GM21515 (cell line): ENCODE measurements around the gene LAMC3.
"Not testable (repeated sequence)": the region's sequence is repeated elsewhere in the genome, so short reads cannot be mapped to it uniquely, and the experiment has no call there.

Experiments used
- ATAC-seq: cut with Tn5 transposase; IDR thresholded peaks from one replicate; pipeline ENCODE4 v1.9.1; 2021; ENCODE audit not compliant: unreplicated experiment

LAMC3 gene

DNA sequence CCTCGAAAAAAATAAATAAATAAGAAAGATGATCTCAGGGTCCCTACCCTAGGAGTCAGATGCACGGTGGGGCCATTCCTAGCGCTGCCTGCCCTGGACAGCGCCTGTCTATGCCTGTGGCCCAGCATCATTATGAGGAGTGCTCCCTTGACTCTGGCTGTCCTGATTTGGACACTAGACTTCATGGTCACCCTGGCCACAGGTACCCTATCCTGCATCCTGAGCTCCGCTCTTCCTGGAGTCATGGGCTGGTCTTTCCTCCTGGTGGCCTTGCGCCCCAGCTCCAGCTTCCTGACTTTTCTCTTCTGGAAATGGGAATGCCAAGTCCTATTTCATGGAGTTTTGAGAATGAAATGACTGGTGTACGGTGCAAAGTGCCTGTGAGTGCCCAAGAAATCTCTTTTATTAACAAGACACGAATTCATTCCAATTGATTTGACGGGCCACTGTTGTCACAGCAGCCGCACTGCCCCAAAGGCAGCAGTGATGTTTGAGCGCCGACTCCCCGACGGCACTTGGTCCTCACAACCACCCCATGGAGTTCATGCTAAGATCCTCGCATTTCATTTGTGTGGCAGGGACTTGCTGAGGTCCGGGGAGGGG lies 86.8 kb downstream of the LAMC3 start:
- ATAC-seq: no peak

DNA sequence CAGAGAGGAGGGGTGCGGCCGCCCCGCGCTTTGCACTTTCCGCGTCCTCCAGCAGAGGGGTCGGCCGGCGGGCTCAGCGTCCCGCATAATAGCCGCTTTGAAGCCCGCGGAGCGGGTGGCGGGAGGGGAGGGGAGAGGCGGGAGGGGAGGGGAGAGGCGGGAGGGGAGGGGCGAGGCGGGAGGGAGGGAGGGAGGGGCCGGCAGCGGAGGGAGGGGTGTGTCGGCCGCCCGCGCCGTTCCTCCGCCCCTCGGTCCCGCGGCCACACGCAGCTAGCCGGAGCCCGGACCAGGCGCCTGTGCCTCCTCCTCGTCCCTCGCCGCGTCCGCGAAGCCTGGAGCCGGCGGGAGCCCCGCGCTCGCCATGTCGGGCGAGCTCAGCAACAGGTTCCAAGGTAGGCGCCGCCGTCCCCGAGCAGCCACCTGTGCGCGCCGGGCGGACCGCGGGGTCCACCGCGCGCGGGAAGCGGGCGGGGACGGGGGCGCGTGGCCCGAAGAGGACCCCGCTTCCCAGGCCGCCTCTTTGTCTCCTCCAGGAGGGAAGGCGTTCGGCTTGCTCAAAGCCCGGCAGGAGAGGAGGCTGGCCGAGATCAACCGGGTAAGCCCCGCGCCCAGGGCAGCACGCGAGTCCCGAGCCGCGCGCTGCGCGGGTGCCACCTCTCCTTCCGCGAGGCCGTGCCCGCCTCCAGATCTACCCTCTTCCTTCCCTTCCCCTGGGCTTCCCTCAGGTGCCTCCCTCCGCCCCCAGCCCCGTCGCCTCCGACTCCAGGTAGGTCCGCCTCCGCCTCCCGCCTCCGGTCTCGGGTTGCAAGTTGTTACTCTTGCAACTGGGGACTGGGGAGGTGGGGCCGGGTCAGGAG lies 87.5 kb downstream of the LAMC3 start, which contains the start of gene AIF1L:
Gene AIF1L, plus strand, starts transcription at position 263 of the 857 bp plus-strand sequence. Its CDS starts 99 bp downstream, at position 362.
- no peak for ATAC-seq

DNA sequence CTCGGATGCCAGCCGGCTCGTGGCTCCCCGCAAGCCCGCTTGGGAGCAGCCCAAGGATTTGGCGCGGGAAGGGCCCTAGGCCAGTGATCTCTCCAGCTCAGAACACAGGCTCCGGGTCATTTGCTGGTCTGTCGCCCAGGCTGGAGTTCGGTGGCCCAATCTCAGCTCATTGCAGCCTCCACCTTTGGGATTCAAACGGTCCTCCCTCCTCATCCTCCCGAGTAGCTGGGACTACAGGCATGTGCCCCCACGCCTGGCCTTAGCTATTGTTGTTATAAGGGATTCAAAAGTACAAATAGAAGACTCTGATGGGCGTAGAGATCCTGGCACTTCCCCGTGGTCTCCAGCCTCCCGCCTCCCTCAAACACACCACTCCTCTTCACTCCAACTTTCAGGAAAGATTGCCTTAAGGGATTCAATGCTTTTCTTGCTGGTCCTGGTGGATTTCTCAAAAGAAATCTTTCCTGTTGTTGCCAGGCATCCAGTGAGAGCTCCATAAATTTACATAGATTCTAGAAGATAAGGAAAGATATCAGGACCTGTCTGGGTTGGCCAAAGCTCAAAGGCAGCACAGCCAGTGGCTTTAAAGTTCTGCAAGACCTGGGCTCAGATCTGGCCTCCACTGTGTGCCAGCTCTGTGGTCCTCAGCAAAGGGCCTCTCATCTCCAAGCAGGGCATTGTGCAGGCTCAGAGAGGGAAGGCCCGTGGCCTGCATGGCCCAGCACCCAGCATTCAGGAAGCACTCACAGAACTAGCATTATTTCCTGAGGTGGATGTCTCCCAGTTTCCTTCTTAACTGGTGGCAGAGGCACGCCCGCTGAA lies 88.4 kb downstream of the LAMC3 start:
- ATAC-seq: no peak

DNA sequence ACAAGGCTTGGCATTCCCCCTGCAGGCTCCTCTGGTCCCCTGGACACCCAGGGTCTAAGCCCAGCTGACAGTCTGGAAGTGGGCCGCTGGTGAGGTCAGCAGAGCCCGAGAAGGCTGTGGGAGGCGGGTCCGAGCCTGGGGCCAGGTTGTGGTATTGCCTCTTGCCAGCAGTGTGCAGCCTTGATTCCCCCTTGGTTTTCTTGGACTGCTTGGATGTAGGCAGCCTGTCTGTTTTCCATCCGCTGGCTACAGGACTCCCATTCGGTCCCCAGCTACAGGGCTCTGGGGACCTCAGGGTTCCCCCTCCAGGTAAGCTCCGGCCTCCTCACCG lies 88.9 kb downstream of the LAMC3 start:
- ATAC-seq: no peak

DNA sequence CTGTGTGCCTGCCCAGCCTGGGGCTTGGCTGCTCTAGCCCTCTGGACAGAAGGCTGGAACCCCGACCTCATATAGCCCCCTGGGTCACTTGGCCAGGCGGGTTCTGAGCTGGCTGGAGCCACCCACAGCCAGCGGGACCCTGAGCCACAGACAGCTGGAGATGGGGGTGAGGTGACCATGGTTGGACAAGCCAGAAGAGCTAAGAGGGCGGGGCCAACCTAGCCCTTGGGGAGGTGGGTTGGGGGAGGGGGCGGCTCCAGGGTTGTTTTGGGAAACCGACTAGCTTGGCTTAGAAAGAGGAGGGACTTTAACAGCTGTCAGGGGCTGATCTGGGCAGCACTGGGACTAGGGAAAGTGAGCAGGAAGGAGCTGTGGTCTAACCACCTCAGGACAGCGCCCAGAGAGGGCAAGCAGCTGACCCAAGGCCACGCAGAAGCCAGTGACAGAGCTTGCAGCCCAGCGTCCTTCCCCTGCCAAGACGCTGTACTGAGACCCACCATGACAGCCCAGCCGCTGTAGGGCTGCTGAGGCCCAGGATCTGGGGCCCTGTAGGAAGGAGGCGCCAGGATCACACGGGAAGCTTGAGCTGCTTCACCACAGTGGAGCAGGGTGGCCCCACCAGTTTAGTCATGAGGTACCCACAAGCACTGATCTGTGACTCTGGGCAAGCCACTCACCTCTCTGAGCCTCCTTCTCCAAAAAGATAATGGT lies 89.6 kb downstream of the LAMC3 start:
- ATAC-seq: no peak

DNA sequence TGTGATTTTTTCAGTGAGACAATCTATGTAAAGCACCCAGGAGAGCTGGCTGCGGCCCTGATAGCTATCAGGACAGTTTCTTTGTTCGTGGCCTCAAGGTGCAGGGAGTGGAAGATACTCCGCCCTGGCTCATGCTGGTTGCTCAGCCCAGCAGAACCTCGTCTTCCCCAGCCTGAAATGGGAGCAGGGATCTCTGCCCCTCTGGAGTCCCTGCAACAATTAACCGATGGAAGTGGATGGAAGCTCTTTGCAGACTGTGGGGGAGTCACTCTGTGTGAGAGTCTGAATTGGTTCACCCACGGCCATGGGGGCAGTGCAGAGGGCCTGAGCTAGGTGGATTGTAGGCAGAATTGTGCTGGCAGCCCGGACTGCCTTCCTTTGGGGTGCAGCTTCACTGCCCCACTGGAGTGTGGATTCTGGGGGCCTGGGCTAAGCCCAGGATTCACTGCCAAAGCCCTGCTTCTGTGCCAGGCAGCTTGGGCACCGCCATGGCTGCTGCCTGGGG lies 90.2 kb downstream of the LAMC3 start:
- ATAC-seq: no peak

DNA sequence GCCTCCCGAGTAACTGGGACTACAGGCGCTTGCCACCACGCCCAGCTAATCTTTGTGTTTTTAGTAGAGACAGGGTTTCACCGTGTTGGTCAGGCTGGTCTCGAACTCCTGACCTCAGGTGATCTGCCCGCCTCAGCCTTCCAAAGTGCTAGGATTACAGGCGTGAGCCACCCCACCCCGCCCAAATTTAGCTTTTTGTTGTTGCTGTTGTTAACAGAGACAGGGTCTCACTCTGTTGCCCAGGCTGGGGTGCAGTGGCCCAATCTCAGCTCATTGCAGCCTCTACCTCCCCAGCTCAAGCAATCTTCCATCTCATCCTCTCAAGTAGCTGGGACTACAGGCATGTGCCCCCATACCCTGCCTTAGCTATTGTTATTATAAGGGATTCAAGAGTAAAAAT lies 90.9 kb downstream of the LAMC3 start:
- not testable (repeated sequence) for ATAC-seq

DNA sequence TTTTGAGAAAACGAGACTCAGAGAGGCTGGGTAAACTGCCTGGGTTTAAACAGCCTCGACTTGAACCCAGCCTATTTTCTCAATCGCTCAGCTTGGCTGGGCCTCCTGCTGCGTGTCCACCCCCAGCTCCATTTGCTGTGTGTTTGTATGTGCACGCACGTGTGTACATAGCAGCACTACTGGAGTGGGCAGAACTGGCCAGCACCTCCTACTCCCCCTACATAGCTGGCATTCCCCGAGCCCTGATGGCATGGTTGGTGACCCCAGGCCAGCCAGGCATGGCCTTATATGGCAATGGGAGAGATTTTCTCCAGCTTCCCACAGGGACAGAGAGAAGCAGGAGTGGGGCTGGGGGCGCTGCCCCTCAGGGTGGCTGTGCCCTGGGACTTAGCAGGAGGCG lies 91.5 kb downstream of the LAMC3 start:
- ATAC-seq: no peak

DNA sequence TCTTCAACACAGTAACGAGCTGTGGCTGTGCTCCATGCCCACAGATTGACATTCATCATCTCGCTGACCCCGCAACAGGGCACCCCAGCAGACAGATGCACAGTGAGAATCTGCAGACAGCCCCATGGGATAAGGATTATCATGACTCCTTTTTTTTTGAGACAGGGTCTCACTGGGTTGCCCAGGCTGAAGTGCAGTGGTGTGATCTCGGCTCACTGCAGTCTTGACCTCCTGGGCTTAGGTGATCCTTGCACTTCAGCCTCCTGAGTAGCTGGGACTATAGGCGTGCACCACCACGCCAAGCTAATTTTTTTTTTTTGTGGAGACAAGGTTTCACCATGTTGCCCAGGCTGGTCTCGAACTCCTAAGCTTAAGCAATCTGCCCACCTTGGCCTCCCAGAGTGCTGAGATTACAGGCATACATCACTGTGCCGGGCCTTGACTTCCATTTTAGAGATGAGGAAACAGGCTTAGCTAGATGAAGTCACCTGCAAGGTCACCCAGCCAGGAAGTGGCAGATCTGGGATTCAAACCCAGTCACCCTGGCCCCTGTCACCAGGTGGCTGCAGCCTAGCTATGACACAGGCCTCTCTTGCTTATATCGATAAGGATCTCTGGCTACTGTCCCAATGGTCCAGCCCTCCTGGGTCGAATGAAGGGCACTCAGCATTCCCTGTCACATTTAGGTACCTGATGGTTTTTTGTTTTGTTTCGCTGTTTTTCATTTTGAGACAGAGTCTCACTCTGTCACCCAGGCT lies 92.4 kb downstream of the LAMC3 start:
- ATAC-seq: no peak

DNA sequence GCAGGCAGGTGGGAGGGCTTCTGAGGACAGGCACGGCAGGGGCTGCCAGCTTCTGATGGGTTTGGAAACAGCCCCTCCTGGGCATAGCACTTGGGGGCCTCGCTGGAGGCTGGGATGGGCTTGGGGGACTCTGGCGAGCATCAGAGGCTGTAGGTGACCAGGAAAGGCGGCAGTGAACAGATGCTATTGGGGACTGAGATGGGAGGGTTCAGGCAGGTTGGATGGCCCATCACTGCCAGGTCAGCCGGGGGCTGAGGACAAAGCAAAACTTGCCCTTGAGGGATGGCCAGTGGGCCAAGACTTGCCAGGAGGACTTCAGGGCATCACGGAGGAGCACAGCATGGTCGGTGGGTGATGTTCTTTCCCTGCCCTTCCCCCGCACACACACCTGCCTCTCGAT lies 94.0 kb downstream of the LAMC3 start:
- ATAC-seq: no peak

DNA sequence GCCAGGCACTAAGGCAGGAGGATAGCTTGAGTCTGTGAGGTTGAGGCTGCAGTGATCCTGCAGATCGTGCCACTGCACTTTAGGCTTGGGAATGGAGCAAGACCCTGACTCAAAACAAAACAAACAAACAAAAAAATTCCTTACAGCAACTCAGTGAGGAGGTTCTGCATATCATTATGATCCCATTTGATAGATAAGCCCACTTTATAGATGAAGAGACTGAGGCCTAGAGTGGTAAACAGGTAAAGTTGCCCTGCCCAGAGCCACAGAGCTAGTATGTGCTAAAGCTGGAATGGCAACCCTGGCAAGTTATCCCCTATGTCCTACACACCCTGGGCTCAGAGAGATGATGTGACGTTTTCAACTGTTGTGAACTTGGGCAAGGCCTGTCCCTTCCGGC lies 94.6 kb downstream of the LAMC3 start:
- ATAC-seq: no peak

DNA sequence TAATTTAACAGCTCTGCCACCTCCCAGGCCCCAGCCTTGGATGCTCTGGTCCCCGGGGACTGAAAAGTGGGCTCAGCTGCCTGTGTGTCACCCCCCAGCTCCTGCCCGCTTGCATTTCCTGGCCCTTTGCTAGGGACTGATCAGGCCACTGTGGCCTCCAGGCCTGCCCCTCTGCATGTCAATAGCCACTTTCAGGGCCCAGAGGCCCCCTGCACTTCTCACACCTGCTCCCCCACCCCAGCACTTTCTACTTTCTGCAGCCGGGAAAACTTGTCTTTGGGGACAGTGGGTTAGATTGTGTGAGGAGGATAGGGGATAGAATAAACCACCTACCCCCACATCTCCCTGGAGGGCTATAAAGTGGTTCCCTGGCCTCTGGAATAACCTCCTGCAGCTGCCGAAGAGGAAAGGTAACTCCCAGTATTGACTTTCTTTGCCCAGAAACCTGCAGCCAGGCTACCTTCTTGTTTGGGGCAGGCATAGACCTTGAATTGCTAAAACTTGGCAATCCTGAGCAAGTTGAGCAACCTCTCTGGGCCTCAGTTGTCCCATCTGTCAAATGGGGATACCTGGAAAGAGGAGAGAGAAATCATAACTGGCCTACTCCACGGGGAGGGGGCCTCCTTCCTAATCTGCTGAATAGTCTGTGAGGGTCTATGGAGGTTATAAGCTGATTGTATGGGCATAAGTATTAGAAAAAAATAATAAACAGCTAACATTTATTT lies 95.2 kb downstream of the LAMC3 start:
- ATAC-seq: no peak

DNA sequence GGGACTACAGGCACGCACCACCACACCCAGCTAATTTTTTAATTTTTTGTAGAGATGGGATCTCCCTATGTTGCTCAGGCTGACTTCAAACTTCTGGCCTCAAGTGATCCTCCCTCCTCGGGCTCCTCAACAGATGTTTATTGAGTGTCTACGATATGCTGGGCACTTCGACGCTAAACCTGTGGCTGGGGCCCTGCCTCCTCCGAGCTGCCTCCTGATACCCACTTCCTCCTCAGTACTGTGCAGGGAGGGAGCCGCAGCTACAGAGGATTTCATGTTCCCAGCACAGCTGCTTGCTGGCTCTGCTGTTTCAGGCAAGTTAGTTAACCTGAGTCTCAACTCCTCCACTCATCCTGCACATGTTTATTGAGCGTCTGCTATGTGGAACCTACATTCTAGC lies 97.0 kb downstream of the LAMC3 start:
- ATAC-seq: no peak

DNA sequence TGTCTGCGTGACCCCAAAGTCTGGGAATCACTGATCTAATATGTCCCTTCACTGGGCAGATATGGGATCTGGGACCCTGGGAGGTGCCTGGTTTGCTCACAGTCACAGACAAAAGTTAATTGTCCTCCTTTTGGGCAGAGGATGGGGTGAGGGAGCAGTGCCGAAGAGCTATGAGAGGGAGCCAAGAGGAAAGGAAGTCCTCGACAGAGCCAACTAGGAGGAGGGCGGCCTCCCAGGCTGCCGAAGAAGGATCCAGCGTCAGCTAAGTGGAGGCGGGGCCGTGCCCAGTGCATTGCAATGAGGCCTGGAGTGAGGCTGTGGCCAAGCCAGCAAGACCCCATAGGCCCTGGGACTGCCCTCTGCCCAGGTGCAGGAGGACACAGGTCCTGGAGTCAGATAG lies 98.8 kb downstream of the LAMC3 start:
- ATAC-seq: no peak

DNA sequence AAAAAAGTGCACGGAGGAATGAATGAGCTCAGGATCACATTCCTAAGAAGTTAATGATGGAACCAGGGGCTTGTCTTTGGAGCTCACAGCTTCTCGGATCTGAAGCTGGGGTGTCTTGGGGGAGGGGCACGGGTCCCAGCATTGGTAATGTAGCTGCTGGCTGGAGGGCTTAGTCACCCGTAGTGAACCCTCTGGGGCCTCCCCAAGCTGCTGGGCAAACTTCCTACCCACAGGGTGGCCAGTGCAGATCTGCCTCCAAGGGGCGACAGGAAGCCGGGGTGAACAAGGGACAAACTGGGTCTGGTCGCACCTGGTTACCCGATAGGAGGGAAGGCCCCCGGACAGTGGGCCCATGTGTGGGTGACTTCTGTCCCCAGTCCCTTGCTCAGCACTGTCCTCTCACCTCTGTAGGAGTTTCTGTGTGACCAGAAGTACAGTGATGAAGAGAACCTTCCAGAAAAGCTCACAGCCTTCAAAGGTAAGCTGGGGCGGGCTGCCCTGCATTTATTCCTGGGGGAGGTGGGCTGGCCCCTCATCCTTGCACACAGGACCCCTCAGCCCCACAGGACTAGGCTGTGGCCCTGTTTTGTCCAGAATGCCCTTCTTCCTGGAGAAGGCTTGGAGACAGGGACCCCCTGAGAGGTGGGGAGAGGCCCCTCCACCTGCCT lies 102.3 kb downstream of the LAMC3 start:
- ATAC-seq: no peak

DNA sequence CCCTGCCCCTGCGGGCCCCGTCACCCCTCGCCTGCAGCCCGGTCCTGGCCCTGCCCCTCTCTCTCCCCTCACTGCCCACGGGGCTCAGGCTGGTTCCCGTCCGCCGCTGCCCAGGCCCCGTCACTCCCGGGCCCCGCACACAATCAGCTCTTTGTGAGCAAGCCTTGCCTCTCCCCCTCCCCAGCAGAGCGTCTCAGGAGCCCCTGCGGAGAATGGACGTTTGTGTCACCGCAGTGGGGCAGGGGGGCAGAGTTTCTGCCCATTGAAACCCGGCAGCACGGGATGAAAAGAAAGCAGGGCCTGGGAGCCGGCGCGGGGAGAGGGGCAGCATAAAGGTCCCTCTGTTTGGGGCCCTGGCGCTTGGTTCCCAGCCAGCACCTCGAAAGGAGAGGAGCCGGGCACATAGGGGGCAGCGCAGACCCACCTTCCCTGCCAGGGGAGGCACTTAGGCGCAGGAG lies 102.9 kb downstream of the LAMC3 start:
- no peak for ATAC-seq

DNA sequence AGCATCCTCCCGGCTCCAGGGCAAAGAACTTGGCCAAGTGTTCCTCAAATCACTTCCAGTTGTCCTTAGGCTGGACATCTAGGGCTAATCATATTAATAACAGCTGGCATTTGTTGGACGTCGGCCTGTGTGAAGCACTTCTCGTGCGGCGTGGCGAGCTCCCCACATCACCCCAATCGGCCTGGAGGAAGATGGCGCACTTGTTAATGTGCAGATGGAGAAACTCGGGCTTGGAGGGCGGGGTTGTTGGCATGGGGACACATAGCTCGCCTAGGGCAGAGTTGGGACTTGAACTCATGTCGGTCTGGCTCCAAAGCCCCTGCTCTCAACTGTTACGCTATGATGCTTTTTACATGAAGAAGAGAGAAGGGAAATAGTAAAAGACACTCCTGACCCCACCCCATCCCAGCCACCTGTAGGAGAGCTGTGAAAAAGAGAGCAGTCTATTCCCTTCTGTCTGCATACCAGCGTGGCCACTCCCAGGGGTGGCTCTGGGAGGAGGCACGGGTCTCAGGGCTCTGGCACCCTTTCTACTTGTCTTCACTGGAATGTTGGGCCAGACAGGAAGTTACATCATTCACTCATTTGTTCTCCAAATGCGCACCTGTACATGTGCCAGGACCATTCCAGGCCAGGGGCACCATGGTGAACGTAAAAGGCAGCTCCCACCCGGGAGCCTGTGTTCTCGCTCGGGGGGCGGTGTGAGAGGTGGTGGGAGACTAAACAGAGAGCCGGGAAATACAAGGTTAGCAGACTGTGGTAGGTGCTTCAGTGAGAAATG lies 103.6 kb downstream of the LAMC3 start:
- ATAC-seq: no peak

DNA sequence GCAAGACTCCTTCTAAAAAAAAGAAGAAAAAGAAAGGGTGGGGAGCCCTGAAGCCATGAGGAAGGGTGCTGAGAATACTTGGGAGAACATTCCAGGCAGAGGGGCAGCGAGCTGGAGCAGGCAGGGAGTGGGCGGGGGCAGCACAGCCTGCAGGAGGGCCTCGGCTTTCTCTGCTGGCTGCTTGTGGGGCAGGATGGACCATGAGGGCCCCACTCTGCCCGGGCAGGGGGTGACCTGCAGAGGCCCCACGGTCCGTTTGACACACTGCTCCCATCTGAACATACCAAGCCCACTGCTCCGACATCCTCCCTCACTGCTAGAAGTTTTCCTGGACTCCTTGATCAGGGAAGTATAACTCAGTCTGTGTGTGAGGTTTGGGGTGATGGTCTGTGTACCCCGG lies 104.7 kb downstream of the LAMC3 start:
- no peak for ATAC-seq
